Lung (tissue), 12 donors: ENCODE measurements around the gene PIK3R6. TPM values are rescaled to one million over a fixed set of nuclear protein-coding genes. Genes with fewer than 3 reads are reported as not detected.

Experiments used
- ATAC-seq: fragments of 200-7000 bp; cut with Tn5 transposase; one replicate; pipeline ENCODE4 v1.9.1; 2020; ENCODE audit warnings: moderate number of reproducible peaks; ENCODE audit not compliant: insufficient read depth, low FRiP score
- DNase-seq, 3 donors: peaks; one replicate each; pipeline ENCODE4 v3.0.0-alpha.2; 2013 to 2017
- H3K27ac ChIP-seq, 2 donors: one replicate each; pipeline ENCODE4 v1.5.1; 2013; ENCODE audit warnings: mild to moderate bottlenecking in 2 of 2, moderate library complexity in 2 of 2, control low read depth in 1 of 2, inconsistent platforms in 1 of 2, low read depth in 1 of 2, low read length in 1 of 2
- H3K27me3 ChIP-seq, 3 donors: one replicate each; pipeline ENCODE4 v1.5.1; 2013; ENCODE audit warnings: low read length in 2 of 3; ENCODE audit not compliant: control insufficient read depth in 3 of 3, insufficient read depth in 3 of 3
- H3K36me3 ChIP-seq, 4 donors: one replicate each; pipeline ENCODE4 v1.5.1; 2013; ENCODE audit warnings: low read length in 4 of 4, mild to moderate bottlenecking in 1 of 4, moderate library complexity in 1 of 4; ENCODE audit not compliant: control insufficient read depth in 4 of 4, insufficient read depth in 4 of 4
- H3K4me1 ChIP-seq, 5 donors: one replicate each; pipeline ENCODE4 v1.5.1; 2013; ENCODE audit warnings: low read length in 5 of 5, mild to moderate bottlenecking in 2 of 5, moderate library complexity in 1 of 5; ENCODE audit not compliant: control insufficient read depth in 5 of 5, insufficient read depth in 5 of 5
- H3K4me3 ChIP-seq: one replicate; pipeline ENCODE4 v1.5.1; 2013; ENCODE audit warnings: mild to moderate bottlenecking, control low read depth, moderate library complexity
- H3K9ac ChIP-seq, 2 donors: one replicate each; pipeline ENCODE4 v1.5.1; 2013; ENCODE audit warnings: low read length in 2 of 2, control low read depth in 1 of 2; ENCODE audit not compliant: insufficient read depth in 1 of 2
- H3K9me3 ChIP-seq, 4 donors: one replicate each; pipeline ENCODE4 v1.5.1; 2013; ENCODE audit warnings: low read length in 3 of 4, mild to moderate bottlenecking in 1 of 4, moderate library complexity in 1 of 4; ENCODE audit not compliant: control insufficient read depth in 4 of 4, insufficient read depth in 3 of 4
- CTCF ChIP-seq: IDR thresholded peaks from 2 replicates; pipeline ENCODE4 v1.5.1; 2012; ENCODE audit warnings: mild to moderate bottlenecking; ENCODE audit errors: control extremely low read depth, extremely low read depth
- WGBS, 2 donors: extraction: QIAGEN DNeasy Blood & Tissue Kit; methylation state at CpG; one replicate each; pipeline ENCODE4 v1.1.7; 2013; 5-methylcytosine and 5-hydroxymethylcytosine counted together
- polyA plus RNA-seq, 2 donors: library from polyadenylated mRNA; stranded (reverse); fragments of 200-250 nt; gene quantifications; one replicate each; pipeline ENCODE4 v1.2.1, GENCODE V29; 2013
- total RNA-seq, 2 donors: library from RNA; depleted of rRNA in 1 of 2; stranded (reverse); fragments of >200 nt in 1 of 2; gene quantifications; one replicate each; pipeline ENCODE4 v1.2.1, GENCODE V29; 2014 to 2021
- donor health status: control.
- donor health status: control.
- donor health status: Bipolar disorder and iron deficiency.
- donor health status: healthy.
- donor health status: DM: yes; HTN: yes; CAD: no.

The PIK3R6 gene
- total and polyA plus RNA-seq, 4 donors = 0.93 to 3.0 (median 1.5) TPM

DNA sequence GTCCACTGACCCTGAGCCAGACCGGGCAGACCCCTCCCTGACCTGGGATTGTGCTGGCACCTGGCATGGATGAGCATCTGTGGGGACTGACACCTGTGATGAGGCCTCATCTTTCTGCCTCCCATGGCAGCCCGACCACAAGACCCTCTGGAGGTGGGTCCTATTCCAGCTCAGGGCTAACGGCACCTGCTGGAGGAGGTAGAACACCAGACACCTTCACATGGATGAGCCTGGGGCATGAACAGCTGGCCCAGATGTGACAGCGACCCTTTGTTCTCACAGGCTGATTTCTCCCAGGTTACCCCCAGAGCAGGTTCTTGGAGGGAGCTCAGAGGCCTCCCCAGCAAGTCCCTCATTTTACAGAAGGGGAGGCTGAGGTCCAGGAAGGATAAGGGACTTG is 46.4 kb upstream of the PIK3R6 start:
- DNase-seq (no peak), ATAC-seq (no peak)
- Histone ChIP-seq H3K4me1 (no peaks in the 10 kb centered on the region), H3K27ac (no peak overlapping the region), H3K27me3 (peaks cover 0 to 18% (median 3%) of the 10 kb centered on the region in 3 donors), H3K9me3 (peaks cover 0 to 7% (median 4%) of the 10 kb centered on the region in 4 donors), H3K4me3 (no peak overlapping the region), H3K36me3 (no peaks in the 10 kb centered on the region), H3K9ac (no peak overlapping the region)
- 84 to 95% methylated on average over 4 of the region's 4 CpGs for WGBS, 2 donors
- TF ChIP-seq CTCF = no peak

GRCh38 chr17:8913091-8913490 is 45.6 kb upstream of the PIK3R6 start:
- H3K9me3 ChIP-seq = peaks cover 0 to 7% (median under 1%) of the 10 kb centered on the region in 4 donors
- H3K27me3 ChIP-seq = peaks cover 0 to 23% (median 3%) of the 10 kb centered on the region in 3 donors
- no peak overlapping the region for H3K27ac ChIP-seq
- DNase-seq (no peak), ATAC-seq (no peak)
- H3K36me3 ChIP-seq = no peaks in the 10 kb centered on the region
- TF ChIP-seq CTCF = no peak
- no peak overlapping the region for H3K9ac ChIP-seq
- H3K4me1 ChIP-seq = no peaks in the 10 kb centered on the region
- WGBS, 2 donors = 92 to 94% methylated on average over 6 of the region's 6 CpGs
- H3K4me3 ChIP-seq = no peak overlapping the region

DNA sequence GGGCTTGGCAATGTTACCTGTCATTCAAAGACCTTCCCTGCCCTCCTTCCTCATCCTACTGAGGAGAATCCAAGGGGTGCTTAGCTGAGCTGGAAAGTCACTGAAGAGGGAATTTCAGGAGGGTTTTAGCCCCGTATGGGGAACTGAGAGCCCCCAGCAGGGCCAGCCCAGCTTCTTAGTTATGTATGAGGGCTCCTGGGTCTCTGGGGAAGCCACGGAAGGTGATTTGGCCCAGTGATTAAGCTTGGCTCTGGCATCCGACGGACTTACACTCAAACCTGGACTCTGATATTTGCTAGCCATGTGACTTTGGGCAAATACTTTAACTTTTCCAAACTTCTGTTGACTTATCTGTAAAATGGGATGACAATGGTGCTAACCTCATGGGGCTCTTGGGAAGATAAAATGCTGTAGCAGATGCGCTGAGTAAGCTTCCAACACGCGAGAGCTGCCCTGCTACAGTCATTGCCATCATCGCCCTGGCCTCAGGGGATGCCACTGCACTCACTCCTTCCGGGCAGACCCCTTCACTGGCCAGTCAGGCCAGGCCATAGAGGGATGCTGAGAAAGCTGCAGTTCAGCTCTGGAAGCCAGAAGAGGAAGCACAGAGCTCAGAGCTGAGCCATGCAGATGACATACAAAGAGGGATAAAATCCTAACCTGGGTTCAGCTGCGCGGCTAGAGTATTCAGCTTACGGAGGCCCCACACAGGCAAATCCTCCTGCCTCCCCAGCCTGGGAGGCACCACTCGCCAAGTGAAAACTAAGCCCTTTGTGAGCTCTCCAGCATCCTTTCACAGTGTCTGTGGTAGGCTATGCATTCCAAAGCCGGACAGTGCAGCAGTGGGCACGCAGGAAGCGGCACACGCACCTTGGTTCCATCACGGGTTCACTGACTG is 44.9 kb upstream of the PIK3R6 start:
- 84 to 91% methylated on average over 18 of the region's 18 CpGs for WGBS, 2 donors
- DNase-seq = no peak
- peaks cover 0 to 26% (median 3%) of the 10 kb centered on the region in 3 donors for H3K27me3 ChIP-seq
- no peak overlapping the region for H3K27ac ChIP-seq
- no peaks in the 10 kb centered on the region for H3K36me3 ChIP-seq
- no peaks in the 10 kb centered on the region for H3K4me1 ChIP-seq
- no peak for TF ChIP-seq CTCF
- peaks cover 0 to 7% (median 0%) of the 10 kb centered on the region in 4 donors for H3K9me3 ChIP-seq
- ATAC-seq = no peak
- no peak overlapping the region for H3K9ac ChIP-seq
- no peak overlapping the region for H3K4me3 ChIP-seq
